Endothelial cell of umbilical vein (primary cell): ENCODE measurements around the gene SOX18.

ENCODE experiments used
- CTCF ChIP-seq, 2 donors: IDR thresholded peaks; 1 replicate in 1 of 2; 2 replicates in 1 of 2; pipeline ENCODE4 v1.5.1; 2011; ENCODE audit warnings: low read length in 2 of 2, mild to moderate bottlenecking in 2 of 2, moderate library complexity in 2 of 2, control low read depth in 1 of 2, inconsistent platforms in 1 of 2, low read depth in 1 of 2; ENCODE audit not compliant: insufficient read depth in 1 of 2; ENCODE audit errors: extremely low read depth in 1 of 2
- EZH2 ChIP-seq: IDR thresholded peaks from 2 replicates; pipeline ENCODE4 v1.6.1; 2012; ENCODE audit warnings: borderline replicate concordance, low read depth, mild to moderate bottlenecking, moderate library complexity, low read length, inconsistent platforms; ENCODE audit not compliant: severe bottlenecking
- FOS ChIP-seq: IDR thresholded peaks from 2 replicates; pipeline ENCODE4 v1.6.1; 2011; ENCODE audit warnings: mild to moderate bottlenecking, low read length, moderate library complexity, borderline replicate concordance; ENCODE audit not compliant: insufficient read depth
- GATA2 ChIP-seq: IDR thresholded peaks from 2 replicates; pipeline ENCODE4 v1.7.0; 2011; ENCODE audit warnings: low read depth, mild to moderate bottlenecking, moderate library complexity, mixed read lengths, low read length; ENCODE audit not compliant: insufficient read length, insufficient read depth
- JUN ChIP-seq: IDR thresholded peaks from 2 replicates; pipeline ENCODE4 v1.6.1; 2011; ENCODE audit warnings: borderline replicate concordance, low read depth; ENCODE audit not compliant: insufficient read length, insufficient read depth
- MAX ChIP-seq: IDR thresholded peaks from 2 replicates; pipeline ENCODE4 v1.6.1; 2011; ENCODE audit not compliant: insufficient read depth, insufficient read length
- POLR2A ChIP-seq: IDR thresholded peaks from 2 replicates; pipeline ENCODE4 v1.6.1; 2012; ENCODE audit warnings: low read depth, mild to moderate bottlenecking, control low read depth, low read length
- POLR2AphosphoS5 ChIP-seq: IDR thresholded peaks from 2 replicates; pipeline ENCODE4 v1.6.1; 2012; ENCODE audit warnings: low read depth, mild to moderate bottlenecking, control low read depth, low read length, moderate library complexity; ENCODE audit not compliant: insufficient read depth

DNA sequence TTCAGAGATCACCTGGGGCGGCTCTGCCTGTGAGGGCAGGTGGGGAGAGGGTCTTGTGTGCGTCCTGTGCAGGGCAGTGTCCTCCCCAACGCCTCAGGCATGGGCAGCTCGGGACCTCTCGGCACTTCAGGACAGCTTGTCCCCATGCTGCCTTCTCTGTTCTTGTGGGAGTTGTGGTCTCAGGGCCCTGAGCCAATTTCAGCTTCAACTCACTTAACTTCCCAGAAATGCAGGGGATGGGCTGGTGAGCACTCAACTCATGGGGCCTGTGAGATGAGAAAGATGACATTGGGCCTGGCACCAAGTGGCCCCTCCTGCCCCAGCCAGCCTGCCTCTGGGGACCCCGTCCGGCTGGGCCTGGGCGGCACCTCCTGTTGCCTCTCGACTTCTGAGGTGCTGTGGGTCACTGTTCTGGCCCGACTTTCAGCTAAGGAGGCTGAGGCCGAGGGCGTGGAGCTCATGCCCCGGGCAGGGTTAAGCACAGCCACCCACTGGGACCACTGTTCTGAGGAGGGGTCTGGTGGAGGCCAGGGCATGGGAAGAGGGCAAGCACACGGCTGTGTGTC is 23.1 kb upstream of the SOX18 start:
- no peak for TF ChIP-seq POLR2A
- TF ChIP-seq CTCF (IDR thresholded peaks at IDR 0.05; ENCODE audit: extremely low read depth in 1 of 2, insufficient read depth in 1 of 2, low read depth in 1 of 2, low read length in 2 of 2), result no peak
- no peak for TF ChIP-seq FOS
- no peak for TF ChIP-seq MAX
- no peak for TF ChIP-seq POLR2AphosphoS5
- TF ChIP-seq JUN, result no peak
- no peak for TF ChIP-seq GATA2
- no peak for TF ChIP-seq EZH2
